CD4-positive, alpha-beta T cell treated with Interleukin-4 for 4 hours (primary cell): ENCODE results near the gene DSCAML1.
A peak's percentile ranks its signal among the peaks of the same experiment; 100 is the strongest.

Source experiments
- DNase-seq: peaks from one replicate; pipeline ENCODE4 v3.0.0-alpha.2; 2020

The DSCAML1 gene

GRCh38 chr11:117831661-117832415 is 34.8 kb upstream of the DSCAML1 start:
- no peak for DNase-seq

DNA sequence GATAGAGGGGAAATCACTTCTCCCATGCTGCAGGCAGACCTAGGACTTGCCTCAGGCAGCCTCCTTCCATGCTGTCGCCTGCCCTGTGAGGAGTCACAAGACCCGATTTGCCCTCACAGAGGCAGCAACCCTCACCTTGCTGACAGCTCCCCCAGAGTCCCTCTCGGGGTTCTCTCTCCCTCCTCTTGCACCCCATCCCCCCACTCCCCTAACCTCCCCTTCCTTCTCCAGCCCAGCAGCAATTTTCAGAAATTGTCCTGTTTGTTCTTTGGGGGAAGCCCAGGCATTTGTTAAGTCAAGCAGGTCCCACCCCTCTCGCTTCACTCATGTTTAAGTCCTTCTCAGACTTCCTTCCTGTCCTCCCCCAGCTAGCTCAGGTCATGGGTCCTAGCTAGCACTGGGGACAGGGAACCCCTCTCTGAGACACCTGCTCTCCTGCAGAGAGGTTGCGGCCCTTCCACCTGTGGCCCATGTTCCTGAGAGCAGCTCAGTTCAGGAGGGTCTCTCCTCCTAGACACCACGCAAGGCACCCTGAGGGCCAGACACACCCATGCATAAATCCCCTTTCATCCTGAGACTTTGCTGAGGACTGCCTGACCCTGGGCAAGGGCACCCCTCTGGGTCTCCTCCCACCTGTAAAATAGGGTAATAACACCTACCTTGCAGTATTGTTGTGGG is 33.8 kb upstream of the DSCAML1 start:
- DNase-seq: no peak

- no peak for DNase-seq
These were observed 33.1 kb upstream of the DSCAML1 start for GRCh38 chr11:117830072-117830471.

GRCh38 chr11:117829369-117829725 is 32.3 kb upstream of the DSCAML1 start:
- no peak for DNase-seq

- peak; percentile 91 for DNase-seq
These were observed 31.8 kb upstream of the DSCAML1 start for GRCh38 chr11:117828611-117829368.

- DNase-seq: peak; percentile 33
These were observed 30.8 kb upstream of the DSCAML1 start for GRCh38 chr11:117827521-117828511.

DNA sequence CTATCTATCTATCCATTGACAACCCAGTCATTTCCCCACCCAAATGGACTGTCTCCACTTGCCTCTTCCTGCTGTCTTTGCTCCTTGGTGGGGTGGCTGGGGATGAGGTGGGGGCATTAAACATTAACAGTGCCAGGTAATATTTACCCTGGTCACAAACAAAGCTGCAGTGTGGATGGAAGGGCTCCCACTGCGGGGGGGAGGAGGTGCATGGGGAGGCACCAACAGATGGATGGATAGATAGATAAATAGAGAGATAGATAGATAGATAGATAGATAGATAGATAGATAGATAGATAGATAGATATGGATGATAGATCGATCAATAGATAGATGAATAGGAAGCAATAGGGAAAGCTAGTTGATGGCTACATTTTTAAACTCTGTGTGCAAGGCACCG is 29.8 kb upstream of the DSCAML1 start:
- DNase-seq: no peak

GRCh38 chr11:117826190-117826570 is 29.2 kb upstream of the DSCAML1 start:
- no peak for DNase-seq

DNA sequence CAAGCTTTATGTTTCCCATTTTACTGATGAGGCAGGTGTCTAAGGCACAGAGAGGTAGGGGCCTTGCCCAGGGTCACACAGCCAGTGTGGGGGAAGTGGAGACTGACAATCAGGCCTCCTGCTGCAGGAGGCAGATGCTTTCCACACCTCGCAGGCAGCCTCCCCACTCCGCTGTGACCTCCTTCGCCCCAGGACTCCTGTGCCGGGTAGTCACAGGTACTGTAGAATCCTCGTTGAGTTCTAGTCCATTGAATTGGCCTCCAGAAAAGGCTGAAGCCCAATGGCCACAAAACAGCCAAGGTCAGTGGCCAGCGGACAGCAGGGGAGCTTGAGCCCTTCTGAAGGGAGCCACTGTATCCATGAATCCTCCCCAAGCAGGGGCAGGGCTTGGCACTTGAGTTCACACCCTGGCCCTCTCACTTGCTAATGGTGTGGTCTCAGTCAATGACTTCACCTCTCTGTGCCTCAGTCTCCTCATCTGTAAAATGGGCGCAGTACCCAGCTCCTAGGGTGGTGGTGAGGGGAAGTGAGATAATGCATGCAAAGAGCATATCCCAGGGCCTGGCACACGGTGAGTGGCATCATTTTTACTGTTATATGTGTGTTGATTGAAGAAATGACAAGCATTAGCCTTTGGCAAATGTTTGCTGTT is 28.6 kb upstream of the DSCAML1 start:
- DNase-seq: no peak

- DNase-seq: no peak
These were observed 27.8 kb upstream of the DSCAML1 start, which contains the start of gene FXYD2 for GRCh38 chr11:117824571-117825537. Gene FXYD2 (minus strand): TSS chr11:117824744. CDS start chr11:117824678, 66 bp downstream.

- DNase-seq: no peak
These were observed 27.0 kb upstream of the DSCAML1 start for GRCh38 chr11:117823946-117824420.

- peak; percentile 51 for DNase-seq
These were observed 26.4 kb upstream of the DSCAML1 start for GRCh38 chr11:117823294-117823945.

DNA sequence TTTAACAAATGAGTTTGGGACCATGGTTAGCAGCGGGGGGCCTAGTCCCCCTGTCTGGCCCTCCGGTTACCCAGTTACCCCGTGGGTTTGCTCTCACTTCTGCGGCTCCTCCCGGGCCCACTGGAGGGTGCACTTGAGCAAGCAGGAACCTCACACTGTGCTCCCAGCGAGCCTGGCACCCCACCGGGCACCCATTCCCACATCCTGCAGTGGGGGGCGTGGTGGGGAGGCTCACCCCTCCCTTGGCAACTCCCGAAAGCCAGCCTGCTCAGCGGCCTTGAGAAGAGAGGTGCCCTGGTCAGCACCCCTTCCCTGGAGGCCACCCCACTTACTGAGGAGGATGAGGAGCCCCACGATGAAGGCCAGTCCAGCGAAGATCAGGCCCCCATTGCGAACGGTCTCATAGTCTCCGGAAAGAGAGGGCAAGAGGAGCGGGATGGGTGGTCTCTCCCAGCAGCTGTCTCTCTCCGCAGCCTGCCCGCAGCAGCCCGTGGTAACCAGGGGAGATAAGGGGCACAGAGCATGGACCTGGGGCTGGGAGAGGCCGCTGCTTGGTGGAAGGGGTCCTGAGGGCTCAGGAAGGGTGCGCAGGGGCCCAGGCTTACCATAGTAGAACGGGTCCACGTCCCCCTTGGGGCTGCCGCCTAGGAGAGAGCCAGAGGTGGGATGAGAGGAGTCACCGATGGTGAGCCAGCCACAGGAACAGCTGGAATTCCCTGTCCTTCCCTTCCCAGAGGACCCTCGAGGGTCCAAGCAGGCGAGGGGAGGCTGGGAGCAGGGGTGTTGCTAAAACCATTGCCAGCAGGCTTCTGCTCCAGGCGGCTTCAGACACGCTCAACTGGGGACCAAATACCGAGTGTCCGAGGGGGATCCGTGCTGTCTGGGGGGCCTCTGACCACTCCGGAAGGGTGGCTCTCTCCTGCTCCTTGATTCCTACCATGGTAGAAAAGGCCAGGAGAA is 25.3 kb upstream of the DSCAML1 start:
- DNase-seq: peak; percentile 37

DNA sequence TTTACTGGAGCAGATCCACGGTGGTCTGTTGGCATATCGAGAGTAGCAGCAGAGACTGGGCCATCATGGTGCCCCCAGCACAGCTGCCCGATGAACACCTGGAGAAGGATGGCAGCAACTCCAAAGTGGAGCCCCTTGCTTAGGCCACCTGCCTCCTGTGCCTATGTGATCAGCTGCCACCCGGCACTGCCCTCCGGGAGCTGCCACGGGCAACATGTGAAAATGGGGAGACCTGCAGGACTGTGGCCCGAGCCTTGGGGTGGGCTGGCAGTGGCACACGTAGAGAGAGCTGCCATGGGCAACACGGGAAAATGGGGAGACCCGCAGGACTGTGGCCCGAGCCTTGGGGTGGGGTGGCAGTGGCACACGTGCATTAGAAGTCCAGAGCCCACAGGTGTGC is 24.4 kb upstream of the DSCAML1 start:
- DNase-seq: no peak

DNA sequence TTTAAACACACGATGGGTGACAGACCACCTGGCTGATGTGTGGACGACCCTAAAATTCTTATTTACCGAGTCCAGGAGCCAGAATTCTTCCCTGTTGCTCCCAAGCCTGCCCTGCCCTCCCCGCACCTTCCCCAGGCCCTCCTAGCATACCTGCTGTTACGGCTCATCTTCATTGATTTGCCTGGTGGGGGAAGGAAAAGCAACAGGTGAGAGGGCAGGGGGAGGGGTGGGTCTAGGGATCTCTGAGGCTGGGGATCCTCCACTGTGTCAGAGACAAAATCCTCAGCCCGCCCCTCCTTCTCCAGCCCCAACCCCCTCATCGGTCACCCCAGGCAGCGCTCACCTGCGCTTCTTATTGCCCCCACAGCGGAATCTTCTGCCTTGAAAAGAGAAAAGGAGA is 23.5 kb upstream of the DSCAML1 start:
- DNase-seq: no peak

DNA sequence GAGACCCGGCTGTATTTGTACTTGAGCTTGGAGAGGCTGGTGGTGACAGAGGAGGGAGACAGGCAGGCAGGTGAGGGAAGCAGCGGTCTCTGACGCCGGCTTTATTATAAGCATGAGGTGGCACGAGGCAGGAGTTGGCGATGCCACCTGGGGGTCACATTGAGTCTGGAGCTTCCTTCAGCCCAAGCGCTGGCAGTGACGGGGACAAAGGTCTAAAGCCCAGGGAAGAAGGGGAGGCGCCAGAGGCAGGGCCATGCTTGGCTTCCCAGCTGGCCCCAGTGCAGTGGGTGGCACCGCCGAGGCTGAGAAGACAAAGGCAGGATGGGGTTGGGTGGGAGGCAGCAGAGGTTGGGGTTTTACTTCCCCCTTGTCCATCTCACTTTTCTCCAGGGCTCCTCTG is 23.1 kb upstream of the DSCAML1 start:
- DNase-seq: no peak

GRCh38 chr11:117819096-117820040 is 22.4 kb upstream of the DSCAML1 start:
- DNase-seq: no peak
